ENCODE data around the gene GALT. TPM values are rescaled to one million over a fixed set of nuclear protein-coding genes. Genes with fewer than 3 reads are reported as not detected.
A peak's percentile ranks its signal among the peaks of the same experiment; 100 is the strongest.

The GALT gene
- total RNA-seq (2014; rRNA removed; shearing (Covaris generic)) (78.2 and 90.9 TPM in 2 replicates), total RNA-seq (2022) (61.2 and 62.5 TPM in 2 replicates), Bru-seq, nascent RNA (percentile 72 among the genes with signal in this experiment), BruChase-seq, experiment 1, labeled RNA remaining after a 6-hour chase (percentile 86 among the genes with signal in this experiment), BruChase-seq, experiment 2, labeled RNA remaining after a 2-hour chase (percentile 73 among the genes with signal in this experiment)
- long read RNA-seq, transcript GALT-201 (11 exons, 1,768 nt), result major isoform, 14 of 90 reads
- long read RNA-seq, partial matches to known transcripts, result 18 of 90 reads
- long read RNA-seq, other reads (novel, unspliced or antisense), result 55 of 90 reads

DNA sequence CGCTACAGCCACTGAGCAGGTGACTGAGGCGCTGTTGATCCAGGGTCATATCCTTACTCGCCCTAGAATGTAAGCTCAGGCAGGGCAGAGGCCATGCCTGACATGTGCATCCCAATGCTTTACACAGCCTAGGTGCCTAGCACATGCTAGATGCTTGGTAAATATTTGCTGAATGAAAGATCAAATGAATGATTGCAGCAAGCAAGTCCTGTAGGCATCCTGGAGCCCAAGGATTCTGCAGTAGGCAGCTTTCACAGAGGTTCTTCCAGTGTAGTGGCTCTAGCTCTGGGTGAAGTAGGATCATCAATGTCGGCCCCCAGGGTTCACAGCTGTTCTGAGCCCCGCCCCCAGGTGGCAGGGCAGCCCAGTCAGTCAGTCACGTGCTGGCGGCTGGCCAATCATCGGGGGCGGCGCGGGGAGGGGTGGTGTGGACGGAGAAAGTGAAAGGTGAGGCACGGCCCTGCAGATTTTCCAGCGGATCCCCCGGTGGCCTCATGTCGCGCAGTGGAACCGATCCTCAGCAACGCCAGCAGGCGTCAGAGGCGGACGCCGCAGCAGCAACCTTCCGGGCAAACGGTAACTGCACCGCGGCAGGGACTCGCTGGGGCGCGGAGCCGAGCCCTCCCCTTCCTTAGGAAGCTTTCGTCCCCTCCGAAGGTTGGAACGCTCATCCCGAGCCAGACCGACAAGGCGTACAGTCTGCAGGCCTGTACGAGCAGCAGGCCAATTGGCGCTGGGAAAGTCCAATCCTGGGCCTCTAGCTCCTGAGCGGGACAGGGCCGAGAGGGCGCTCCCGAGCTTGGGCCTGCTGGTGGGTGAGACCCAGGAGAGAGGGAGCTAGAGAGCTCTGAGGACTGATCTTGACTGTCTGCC is at the start of gene GALT:
Gene GALT, plus strand, starts transcription at position 465 of the 873 bp plus-strand sequence. Its CDS starts 30 bp downstream, at position 495.
- Histone ChIP-seq H3K27ac (ENCODE audit: low read depth, low read length, poor library complexity, severe bottlenecking) (peak within 1 kb of the TSS; percentile 65), H2AFZ (ENCODE audit: low read length) (peak within 1 kb of the TSS; percentile 77), H3K9me3 (ENCODE audit: low read length) (no peaks in the 10 kb centered on the region), H4K20me1 (ENCODE audit: insufficient read depth, low read length) (no peaks in the 10 kb centered on the region), H3K9me2 (ENCODE audit: insufficient read depth, low read length) (no peaks in the 10 kb centered on the region), H3K4me2 (ENCODE audit: low read length) (peak within 1 kb of the TSS; percentile 84), H3K4me3 (ENCODE audit: low read depth, low read length, poor library complexity, severe bottlenecking) (peak within 1 kb of the TSS; percentile 80), H3K79me2 (ENCODE audit: insufficient read depth, low read depth, low read length) (peaks cover 11% of the 10 kb centered on the region; the same call in 1 of the 2 replicates), H3K4me1 (ENCODE audit: insufficient read depth, low read length, poor library complexity, severe bottlenecking) (peaks cover 21% of the 10 kb centered on the region), H3K36me3 (ENCODE audit: insufficient read depth, low read length) (peaks cover 23% of the 10 kb centered on the region)
- TF ChIP-seq, protein P1, sequence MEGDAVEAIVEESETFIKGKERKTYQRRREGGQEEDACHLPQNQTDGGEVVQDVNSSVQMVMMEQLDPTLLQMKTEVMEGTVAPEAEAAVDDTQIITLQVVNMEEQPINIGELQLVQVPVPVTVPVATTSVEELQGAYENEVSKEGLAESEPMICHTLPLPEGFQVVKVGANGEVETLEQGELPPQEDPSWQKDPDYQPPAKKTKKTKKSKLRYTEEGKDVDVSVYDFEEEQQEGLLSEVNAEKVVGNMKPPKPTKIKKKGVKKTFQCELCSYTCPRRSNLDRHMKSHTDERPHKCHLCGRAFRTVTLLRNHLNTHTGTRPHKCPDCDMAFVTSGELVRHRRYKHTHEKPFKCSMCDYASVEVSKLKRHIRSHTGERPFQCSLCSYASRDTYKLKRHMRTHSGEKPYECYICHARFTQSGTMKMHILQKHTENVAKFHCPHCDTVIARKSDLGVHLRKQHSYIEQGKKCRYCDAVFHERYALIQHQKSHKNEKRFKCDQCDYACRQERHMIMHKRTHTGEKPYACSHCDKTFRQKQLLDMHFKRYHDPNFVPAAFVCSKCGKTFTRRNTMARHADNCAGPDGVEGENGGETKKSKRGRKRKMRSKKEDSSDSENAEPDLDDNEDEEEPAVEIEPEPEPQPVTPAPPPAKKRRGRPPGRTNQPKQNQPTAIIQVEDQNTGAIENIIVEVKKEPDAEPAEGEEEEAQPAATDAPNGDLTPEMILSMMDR (conservative IDR thresholded peaks at IDR 0.05; ENCODE audit: low read length), result peak; percentile 80
- no peak for TF ChIP-seq EZH2phosphoT487 (IDR thresholded peaks at IDR 0.05; ENCODE audit: borderline replicate concordance, low read depth, low read length)
- TSS peak; percentile 57 for BruUV-seq (replicated peaks)
- ChIA-PET POLR2A (interaction anchor here (0.6 to 5.2 kb wide), 8 partner anchors 10 to 515 kb away, joined by 3 to 66 read pairs (median 4); partner anchors contain the start of genes ARID3C, DCTN3 and SIGMAR1), CTCF (ENCODE audit: unreplicated experiment) (interaction anchor here (0.5 to 3.5 kb wide), 8 partner anchors 9 to 515 kb away, joined by 3 to 35 read pairs (median 4); partner anchors contain the start of genes CCL27 and SIGMAR1)
- peak; percentile 93 for DNase-seq (ENCODE audit: low spot score)
- intact Hi-C loops (cut with micrococcal nuclease; ENCODE audit: unreplicated experiment), result loop anchor here (1.0 kb wide), 2 partner anchors 8 to 19 kb away; no protein-coding TSS in a partner anchor

- Histone ChIP-seq H3K9me3 (ENCODE audit: low read length) (no peaks in the 10 kb centered on the region), H3K79me2 (ENCODE audit: insufficient read depth, low read depth, low read length) (no peaks in the 10 kb centered on the region), H3K4me2 (ENCODE audit: low read length) (no peak overlapping the region), H4K20me1 (ENCODE audit: insufficient read depth, low read length) (no peaks in the 10 kb centered on the region), H3K27ac (ENCODE audit: low read depth, low read length, poor library complexity, severe bottlenecking) (no peak overlapping the region), H2AFZ (ENCODE audit: low read length) (no peak overlapping the region), H3K9me2 (ENCODE audit: insufficient read depth, low read length) (no peaks in the 10 kb centered on the region), H3K4me3 (ENCODE audit: low read depth, low read length, poor library complexity, severe bottlenecking) (no peak overlapping the region), H3K4me1 (ENCODE audit: insufficient read depth, low read length, poor library complexity, severe bottlenecking) (no peaks in the 10 kb centered on the region), H3K36me3 (ENCODE audit: insufficient read depth, low read length) (no peaks in the 10 kb centered on the region)
- POLR2A ChIA-PET, result no interaction called here
- CTCF ChIA-PET (ENCODE audit: unreplicated experiment), result no interaction called here
- DNase-seq (ENCODE audit: low spot score), result no peak
- TF ChIP-seq EZH2phosphoT487 (IDR thresholded peaks at IDR 0.05; ENCODE audit: borderline replicate concordance, low read depth, low read length), result no peak
- TF ChIP-seq, protein P1 (conservative IDR thresholded peaks at IDR 0.05; ENCODE audit: low read length), result no peak
- BruUV-seq (replicated peaks), result no TSS peak
- intact Hi-C loops (cut with micrococcal nuclease; ENCODE audit: unreplicated experiment), result no loop called here
Observed at GRCh38 chr9:34599546-34599945, 46.9 kb upstream of the GALT start.
